GM21576 (cell line): Measurements from ENCODE around the gene CHORDC1.
"Not testable (repeated sequence)": the region's sequence is repeated elsewhere in the genome, so short reads cannot be mapped to it uniquely, and the experiment has no call there.

Experiments
- ATAC-seq: cut with Tn5 transposase; IDR thresholded peaks from one replicate; pipeline ENCODE4 v1.9.1; 2021; ENCODE audit warnings: mild to moderate bottlenecking, moderate library complexity; ENCODE audit not compliant: unreplicated experiment

The CHORDC1 gene

GRCh38 chr11:90218606-90219005 lies 4.2 kb downstream of the CHORDC1 start:
- ATAC-seq: no peak

DNA sequence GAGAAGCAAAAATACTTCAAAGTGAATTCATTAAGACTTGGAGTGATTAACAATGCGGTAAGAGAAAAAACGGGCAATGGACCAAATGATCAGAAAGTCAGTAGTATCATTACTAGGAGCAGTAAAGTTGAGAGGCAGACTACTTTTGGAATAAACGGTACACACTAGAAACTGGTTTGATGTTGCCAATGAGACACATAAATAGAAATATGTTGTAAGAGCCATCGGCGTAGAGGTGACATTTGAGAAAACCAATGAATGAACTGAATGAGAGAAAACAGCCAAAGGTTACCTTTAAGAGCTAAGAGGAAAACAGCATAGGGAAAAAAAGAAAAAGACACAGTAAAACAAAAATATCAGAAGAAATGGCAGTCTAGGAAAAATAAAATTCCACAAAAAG lies 6.2 kb downstream of the CHORDC1 start:
- ATAC-seq: no peak

DNA sequence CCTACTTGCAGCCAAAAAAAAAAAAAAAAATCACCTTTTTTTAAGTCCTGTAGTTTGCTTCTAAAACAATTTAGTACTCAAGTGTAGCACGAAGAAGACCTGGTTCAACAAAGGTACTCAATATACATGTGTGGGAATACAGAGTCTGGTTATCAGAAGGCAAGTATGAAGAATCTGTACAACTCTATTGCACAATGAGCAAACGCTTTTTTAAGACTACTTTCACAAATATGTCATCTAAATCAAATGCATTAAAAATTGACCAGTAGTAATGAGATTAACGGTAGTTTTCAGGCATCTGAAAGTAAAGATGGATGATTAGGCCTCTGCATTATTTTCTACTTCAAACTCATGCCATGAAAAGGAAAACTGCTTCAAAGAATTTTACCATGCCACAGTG lies 9.5 kb downstream of the CHORDC1 start:
- ATAC-seq: no peak

DNA sequence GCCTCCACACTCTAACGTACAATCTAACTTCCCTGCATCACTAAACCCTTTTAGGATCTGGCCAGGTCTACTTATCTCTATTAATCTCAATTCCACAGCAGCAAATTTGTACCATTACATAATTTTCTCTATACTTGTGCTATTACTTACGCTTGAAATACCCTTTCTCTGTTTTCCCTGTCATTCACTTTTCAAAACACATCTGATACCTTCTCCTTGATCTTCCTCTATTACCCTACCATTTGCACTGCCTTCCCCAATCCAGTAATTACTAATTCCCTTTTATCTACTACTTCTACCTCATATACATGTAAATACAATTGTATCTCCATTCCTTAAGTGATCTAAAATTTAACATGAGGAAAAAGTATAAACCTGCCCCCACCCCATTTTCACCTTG lies 14.0 kb downstream of the CHORDC1 start:
- no peak for ATAC-seq

DNA sequence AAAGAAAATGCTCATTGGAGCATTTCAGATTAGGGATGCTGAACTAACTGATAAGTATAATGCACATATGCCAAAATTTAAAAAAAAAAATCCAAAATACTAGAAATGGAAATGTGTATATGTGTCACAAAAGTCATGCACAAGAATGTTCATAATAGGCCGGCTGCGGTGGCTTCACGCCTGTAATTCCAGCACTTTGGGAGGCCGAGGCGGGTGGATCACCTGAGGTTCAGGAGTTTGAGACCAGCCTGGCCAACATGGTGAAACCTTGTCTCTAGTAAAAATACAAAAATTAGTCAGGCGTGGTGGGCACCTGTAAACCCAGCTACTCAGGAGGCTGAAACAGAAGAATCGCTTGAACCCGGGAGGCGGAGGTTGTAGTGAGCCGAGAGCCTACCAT lies 14.9 kb downstream of the CHORDC1 start:
- not testable (repeated sequence) for ATAC-seq

DNA sequence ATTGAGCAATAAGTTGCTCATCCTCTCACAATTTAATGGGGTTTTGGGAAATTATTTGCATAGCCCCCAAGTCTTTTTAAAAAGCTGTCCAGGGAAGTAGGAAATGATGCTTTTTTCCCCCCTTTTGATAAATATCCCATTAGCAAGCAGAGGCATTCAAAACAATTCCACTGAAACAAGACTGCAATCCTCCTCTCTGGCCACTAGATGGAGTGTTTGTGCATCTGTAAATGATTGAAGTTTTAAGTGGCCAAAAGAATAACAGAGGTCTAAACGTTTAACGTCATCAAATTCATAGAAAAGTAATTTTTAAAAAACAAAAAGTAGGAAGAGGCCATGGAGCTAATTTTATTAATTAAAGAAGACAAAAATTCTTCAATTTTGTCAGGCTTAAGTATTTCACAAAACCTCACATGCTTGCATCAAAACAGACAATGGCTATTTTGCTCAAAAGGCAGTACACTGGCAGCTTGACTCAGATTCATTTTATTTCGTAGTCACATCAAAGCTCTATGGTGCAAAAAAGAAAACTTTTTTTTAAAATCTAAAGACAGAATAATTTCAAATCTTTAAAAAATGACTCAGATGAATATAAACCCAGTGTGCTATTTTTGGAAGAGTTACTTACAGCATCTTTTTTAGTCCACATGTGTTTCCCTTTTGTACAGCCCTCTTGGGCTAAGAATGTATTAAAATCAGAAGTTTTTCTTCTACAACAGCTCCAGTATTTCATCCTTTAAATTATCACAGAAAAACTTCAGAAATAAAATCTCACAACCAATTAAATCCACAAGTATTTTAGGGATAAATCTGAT lies 17.8 kb downstream of the CHORDC1 start:
- peak; percentile 71 for ATAC-seq

DNA sequence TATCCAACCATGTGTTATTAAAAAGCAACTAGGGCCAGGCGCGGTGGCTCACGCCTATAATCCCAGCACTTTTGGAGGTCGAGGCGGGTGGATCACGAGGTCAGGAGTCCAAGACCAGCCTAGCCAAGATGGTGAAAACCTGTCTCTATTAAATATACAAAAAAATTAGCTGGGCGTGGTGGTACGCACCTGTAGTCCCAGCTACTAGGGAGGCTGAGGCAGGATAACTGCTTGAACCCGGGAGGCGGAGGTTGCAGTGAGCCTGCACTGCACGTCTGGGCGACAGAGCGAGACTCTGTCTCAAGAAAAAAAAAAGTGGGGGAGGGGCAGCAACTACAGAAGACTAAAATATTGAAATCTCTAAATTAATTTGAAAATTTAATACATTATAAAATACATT lies 18.4 kb downstream of the CHORDC1 start:
- ATAC-seq: no peak

DNA sequence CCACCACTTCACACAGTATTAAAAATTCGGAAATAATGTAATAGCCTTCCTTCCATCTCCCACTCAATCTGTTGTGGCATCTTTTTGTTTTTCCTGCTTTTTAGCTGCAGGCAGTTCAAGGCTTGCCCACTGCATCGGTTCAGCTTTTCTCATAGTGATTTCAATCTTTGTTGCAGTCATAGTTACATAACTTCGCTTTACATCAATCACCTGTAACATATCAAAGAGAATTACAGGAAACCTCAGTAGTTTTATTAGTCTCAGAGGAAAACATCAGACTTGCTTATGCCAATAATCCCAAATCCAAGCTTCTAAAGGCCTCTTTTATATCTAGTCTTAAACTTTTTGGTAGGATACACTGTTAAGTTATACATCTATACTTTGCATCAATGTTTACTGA lies 20.5 kb downstream of the CHORDC1 start:
- no peak for ATAC-seq

- no peak for ATAC-seq
Measured at GRCh38 chr11:90197377-90197776, 25.5 kb downstream of the CHORDC1 start.

DNA sequence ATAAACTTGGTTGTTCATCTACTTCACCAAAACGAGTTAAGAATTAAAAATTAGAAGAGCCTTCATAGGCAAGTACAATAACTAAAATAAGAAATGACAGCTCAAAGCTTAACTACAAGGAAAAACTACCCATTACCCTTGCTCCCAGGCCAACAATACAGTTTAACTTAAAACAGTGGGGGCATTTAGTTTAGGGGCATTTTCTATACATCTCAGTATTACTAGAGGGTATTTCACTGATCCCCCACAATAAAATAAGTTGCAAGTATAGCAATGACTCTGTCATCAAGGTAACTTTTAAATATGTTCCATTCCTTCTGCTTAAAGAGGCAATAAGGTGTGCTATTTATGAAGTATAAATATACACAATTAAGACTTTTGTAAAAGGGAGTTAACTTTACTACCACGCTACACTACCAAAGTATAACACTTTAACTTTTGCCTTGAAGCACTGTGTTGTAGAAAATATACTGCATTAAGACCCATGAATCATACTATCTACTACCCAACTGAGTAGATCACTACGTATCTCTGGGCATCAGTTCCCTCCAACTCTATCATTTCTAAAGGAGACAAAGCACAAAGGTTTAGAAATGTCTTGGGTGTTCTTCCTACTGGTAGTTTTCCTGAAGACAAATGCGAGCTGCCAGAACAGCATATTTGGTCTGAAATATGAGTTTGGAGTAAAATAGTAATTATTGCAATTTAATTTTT lies 29.8 kb downstream of the CHORDC1 start:
- no peak for ATAC-seq

DNA sequence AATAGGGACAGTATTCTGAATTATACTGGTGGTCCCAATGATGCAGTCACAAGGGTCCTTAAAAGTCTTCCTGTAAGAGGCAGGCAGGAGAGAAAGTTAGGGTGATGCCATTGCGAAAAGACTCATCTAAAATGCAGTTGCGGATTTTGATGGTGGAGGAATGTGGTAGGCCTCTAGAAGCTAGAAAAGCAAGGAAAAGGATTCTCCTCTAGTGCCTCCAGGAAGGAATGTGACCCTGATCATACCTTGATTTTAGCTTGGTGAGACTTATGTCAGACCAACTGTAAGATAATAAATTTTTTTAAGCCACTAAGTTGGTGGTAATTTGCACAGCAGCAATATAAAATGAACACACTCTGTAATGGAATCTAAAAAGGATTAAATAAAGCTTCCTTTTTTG lies 33.8 kb downstream of the CHORDC1 start:
- ATAC-seq: no peak

- ATAC-seq: no peak
Measured at GRCh38 chr11:90187839-90188238, 35.0 kb downstream of the CHORDC1 start.

DNA sequence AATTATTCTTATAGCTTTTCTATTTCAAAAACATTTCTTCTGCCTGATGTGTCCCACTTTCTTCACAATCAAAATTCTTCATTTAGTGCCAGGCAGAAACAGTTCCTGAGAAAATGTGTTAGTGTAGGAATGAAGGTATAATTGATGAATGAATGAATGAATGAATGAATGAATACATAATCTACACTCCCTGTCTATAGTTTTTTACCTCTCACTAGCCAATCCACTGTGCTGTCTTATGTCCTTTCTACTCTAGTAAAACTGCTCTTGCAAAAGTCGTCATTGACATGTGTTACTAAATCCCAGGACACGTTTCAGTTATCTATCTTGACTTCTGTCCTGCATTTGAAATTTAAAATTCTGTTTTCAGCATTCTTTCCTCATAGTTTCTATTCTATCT lies 42.9 kb downstream of the CHORDC1 start:
- ATAC-seq: no peak

GRCh38 chr11:90178751-90179150 lies 44.1 kb downstream of the CHORDC1 start:
- ATAC-seq: no peak

DNA sequence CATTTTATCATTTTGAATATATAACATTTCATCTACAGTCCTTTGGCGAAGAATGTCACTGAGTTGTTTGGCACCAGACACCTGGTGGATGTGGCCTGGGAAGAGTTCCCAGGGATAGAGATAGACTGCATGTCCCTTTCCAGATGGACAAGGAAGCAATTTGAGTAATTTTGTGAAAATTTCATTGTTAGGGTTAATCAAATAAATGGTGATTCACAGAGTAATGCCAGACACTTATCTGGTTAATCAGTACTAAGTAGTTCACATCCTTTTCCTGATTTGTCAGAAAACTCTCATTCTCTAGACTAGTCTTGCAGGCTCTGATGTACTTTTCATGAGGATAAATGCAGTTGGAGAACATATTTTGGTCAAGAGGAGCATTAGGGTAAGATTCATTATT lies 46.8 kb downstream of the CHORDC1 start:
- ATAC-seq: no peak

GRCh38 chr11:90171359-90171758 lies 51.5 kb downstream of the CHORDC1 start:
- no peak for ATAC-seq

DNA sequence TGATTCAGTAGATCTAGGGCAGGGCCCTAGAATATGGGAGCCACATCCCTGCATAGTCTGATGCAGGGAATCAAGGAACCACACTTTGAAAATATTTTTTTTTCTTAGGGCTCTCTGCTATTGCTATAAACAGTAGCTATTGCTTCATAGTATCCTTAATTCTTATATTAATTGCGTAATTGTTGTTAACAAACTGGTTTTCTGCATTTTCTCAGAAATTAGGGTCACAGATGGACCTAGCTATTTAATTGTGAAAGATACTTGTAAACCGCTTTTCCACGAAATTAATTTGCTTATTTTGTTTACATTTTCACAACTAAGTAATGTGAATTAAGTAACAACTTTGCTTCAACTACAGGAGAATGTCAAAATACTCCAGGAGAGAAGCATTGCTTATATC lies 54.3 kb downstream of the CHORDC1 start:
- no peak for ATAC-seq

GRCh38 chr11:90167704-90168103 lies 55.1 kb downstream of the CHORDC1 start:
- ATAC-seq: not testable (repeated sequence)

DNA sequence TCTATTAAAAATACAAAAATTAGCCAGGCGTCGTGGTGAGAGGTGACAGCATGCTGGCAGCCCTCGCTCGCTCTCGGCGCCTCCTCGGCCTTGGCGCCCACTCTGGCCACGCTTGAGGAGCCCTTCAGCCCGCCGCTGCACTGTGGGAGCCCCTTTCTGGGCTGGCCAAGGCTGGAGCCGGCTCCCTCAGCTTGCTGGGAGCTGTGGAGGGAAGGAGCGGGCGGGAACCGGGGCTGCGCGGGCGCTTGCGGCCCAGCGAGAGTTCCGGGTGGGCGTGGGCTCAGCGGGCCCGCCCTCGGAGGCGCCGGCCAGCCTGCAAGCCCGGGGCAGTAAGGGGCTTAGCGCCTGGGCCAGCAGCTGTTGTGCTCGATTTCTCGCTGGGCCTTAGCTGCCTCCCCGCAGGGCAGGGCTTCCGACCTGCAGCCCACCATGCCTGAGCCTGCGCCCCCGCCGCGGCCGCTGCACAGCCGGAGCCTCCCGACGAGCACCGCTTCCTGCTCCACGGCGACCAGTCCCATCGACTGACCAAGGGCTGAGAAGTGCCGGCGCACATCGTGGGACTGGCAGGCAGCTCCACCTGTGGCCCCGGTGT lies 55.8 kb downstream of the CHORDC1 start:
- not testable (repeated sequence) for ATAC-seq
